SK-MEL-5 (cell line): ENCODE measurements around the gene CST4. TPM values are rescaled to one million over a fixed set of nuclear protein-coding genes. Genes with fewer than 3 reads are reported as not detected.

Experiments
- DNase-seq: peaks from one replicate; pipeline ENCODE4 v3.0.0-alpha.2; 2016; ENCODE audit warnings: low read depth, low spot score
- in situ Hi-C: cut with HindIII; loops from 2 replicates; pipeline ENCODE4 v1.10.0; 2016; ENCODE audit warnings: low sequenced_read_pairs, high pct_unique_total_duplicates, low pct_unique_long_range_greater_than_20kb
- total RNA-seq: library from RNA; depleted of rRNA; stranded (reverse); fragments of >200 nt; shearing (Covaris generic); gene quantifications from 2 replicates; pipeline ENCODE4 v1.2.3, GENCODE V29; 2014

CST4 gene
- total RNA-seq, 1 experiment from 2014 or later = not detected

GRCh38 chr20:23653400-23653938 lies 35.4 kb downstream of the CST4 start:
- DNase-seq = no peak
- in situ Hi-C loops = no loop called here

- in situ Hi-C loops = no loop called here
- DNase-seq = no peak
Measured at GRCh38 chr20:23652926-23653325, 35.9 kb downstream of the CST4 start.

GRCh38 chr20:23652371-23652770 lies 36.5 kb downstream of the CST4 start:
- in situ Hi-C loops = no loop called here
- peak; percentile 33 for DNase-seq

GRCh38 chr20:23651117-23651516 lies 37.7 kb downstream of the CST4 start:
- in situ Hi-C loops = no loop called here
- no peak for DNase-seq

- no peak for DNase-seq
- in situ Hi-C loops = no loop called here
Measured at GRCh38 chr20:23649830-23650417, 38.9 kb downstream of the CST4 start.

- no peak for DNase-seq
Measured at GRCh38 chr20:23649242-23649641, 39.6 kb downstream of the CST4 start.

GRCh38 chr20:23647346-23647745 lies 41.5 kb downstream of the CST4 start:
- in situ Hi-C loops = no loop called here
- no peak for DNase-seq

More at GRCh38 chr20:23649242-23649641, 39.6 kb downstream of the CST4 start:
- in situ Hi-C loops = no loop called here

GRCh38 chr20:23646106-23646873 lies 42.5 kb downstream of the CST4 start:
- in situ Hi-C loops = no loop called here
- no peak for DNase-seq

- in situ Hi-C loops = no loop called here
- no peak for DNase-seq
Measured at GRCh38 chr20:23645575-23645974, 43.3 kb downstream of the CST4 start.

GRCh38 chr20:23644164-23644563 lies 44.7 kb downstream of the CST4 start:
- in situ Hi-C loops = no loop called here
- DNase-seq = no peak

- no peak for DNase-seq
- in situ Hi-C loops = no loop called here
Measured at GRCh38 chr20:23643659-23644058, 45.2 kb downstream of the CST4 start.

- DNase-seq = no peak
Measured at GRCh38 chr20:23641936-23642751, 46.7 kb downstream of the CST4 start.

GRCh38 chr20:23640671-23641667 lies 47.9 kb downstream of the CST4 start:
- in situ Hi-C loops = no loop called here
- DNase-seq = no peak

More at GRCh38 chr20:23641936-23642751, 46.7 kb downstream of the CST4 start:
- in situ Hi-C loops = no loop called here

- DNase-seq = no peak
- in situ Hi-C loops = no loop called here
Measured at GRCh38 chr20:23640018-23640601, 48.7 kb downstream of the CST4 start.

GRCh38 chr20:23639490-23639958 lies 49.3 kb downstream of the CST4 start:
- DNase-seq = no peak
- in situ Hi-C loops = no loop called here

GRCh38 chr20:23638309-23638708 lies 50.5 kb downstream of the CST4 start:
- DNase-seq = no peak
- in situ Hi-C loops = no loop called here
